ENCODE data around the gene EXOSC3.

DNA sequence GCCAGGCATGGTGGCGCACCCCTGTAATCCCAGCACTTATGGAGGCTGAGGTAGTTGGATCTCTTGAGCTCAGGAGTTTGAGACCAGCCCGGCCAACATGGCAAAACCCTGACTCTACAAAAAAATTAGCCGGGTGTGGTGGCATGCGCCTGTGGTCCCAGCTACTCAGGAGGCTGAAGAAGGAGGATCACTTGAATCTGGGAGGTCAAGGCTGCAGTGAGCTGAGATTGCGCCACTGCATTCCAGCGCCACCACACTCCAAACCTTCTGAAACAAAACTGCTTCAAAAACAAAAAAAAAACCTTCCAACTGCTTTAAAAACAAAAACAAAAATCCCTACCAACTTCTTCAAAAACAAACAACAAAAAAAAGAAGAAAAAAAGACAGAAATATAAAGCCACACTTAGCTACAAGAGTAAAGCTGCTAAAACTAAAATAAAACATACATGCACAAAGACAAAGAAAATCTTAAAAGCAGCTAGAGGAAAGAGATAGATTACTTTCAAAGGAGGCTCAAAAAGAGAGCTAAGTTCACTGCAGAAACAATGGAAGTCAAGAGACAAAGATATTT, 27.1 kb upstream of the EXOSC3 start:
- TF ChIP-seq, protein P1, sequence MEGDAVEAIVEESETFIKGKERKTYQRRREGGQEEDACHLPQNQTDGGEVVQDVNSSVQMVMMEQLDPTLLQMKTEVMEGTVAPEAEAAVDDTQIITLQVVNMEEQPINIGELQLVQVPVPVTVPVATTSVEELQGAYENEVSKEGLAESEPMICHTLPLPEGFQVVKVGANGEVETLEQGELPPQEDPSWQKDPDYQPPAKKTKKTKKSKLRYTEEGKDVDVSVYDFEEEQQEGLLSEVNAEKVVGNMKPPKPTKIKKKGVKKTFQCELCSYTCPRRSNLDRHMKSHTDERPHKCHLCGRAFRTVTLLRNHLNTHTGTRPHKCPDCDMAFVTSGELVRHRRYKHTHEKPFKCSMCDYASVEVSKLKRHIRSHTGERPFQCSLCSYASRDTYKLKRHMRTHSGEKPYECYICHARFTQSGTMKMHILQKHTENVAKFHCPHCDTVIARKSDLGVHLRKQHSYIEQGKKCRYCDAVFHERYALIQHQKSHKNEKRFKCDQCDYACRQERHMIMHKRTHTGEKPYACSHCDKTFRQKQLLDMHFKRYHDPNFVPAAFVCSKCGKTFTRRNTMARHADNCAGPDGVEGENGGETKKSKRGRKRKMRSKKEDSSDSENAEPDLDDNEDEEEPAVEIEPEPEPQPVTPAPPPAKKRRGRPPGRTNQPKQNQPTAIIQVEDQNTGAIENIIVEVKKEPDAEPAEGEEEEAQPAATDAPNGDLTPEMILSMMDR (IDR thresholded peaks at IDR 0.05; ENCODE audit: poor library complexity): no peak
- TF ChIP-seq EZH2phosphoT487 (IDR thresholded peaks at IDR 0.05; ENCODE audit: low read depth, severe bottlenecking, unreplicated experiment) (no peak), EZH2 (IDR thresholded peaks at IDR 0.05; ENCODE audit: borderline replicate concordance) (no peak)
